ENCODE measurements around the gene ACOT12. TPM values are rescaled to one million over a fixed set of nuclear protein-coding genes. Genes with fewer than 3 reads are reported as not detected.

The ACOT12 gene
- total and polyA plus RNA-seq, 2 experiments from 2014 or later: not detected

DNA sequence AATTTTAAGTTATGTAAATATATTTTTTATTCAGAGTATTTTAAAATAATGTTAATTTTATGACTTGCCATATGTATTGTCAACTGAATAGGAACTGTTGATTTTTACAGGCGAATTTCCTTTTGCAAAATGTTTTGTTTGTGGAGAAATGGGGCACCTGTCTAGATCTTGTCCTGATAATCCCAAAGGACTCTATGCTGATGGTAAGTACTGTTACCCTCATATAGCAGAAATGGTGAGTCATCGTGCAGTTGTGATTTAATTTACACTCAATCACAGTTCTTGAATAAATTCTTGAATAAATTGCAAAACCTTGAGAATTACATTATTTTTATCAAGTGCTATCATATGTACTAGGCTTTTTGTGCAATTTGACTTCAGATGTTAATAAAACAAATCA, 85.1 kb downstream of the ACOT12 start:
- no peak for TF ChIP-seq CTCF (IDR thresholded peaks at IDR 0.05; ENCODE audit: low read depth, low read length)
- Histone ChIP-seq H3K36me3 (peaks cover 31% of the 10 kb centered on the region), H3K4me1 (ENCODE audit: low read depth) (no peaks in the 10 kb centered on the region), H3K27ac (no peak overlapping the region), H3K9me3 (ENCODE audit: low read depth) (no peaks in the 10 kb centered on the region), H3K27me3 (no peaks in the 10 kb centered on the region), H3K4me3 (no peak overlapping the region)
- no peak for DNase-seq (ENCODE audit: low read depth in 1 of 2, low spot score in 1 of 2)

GRCh38 chr5:81305785-81306184, 88.1 kb downstream of the ACOT12 start:
- Histone ChIP-seq H3K27me3 (no peaks in the 10 kb centered on the region), H3K4me1 (ENCODE audit: low read depth) (peaks cover 6% of the 10 kb centered on the region), H3K27ac (no peak overlapping the region), H3K36me3 (peaks cover 7% of the 10 kb centered on the region), H3K9me3 (ENCODE audit: low read depth) (no peaks in the 10 kb centered on the region), H3K4me3 (no peak overlapping the region)
- no peak for DNase-seq (ENCODE audit: low read depth in 1 of 2, low spot score in 1 of 2)
- TF ChIP-seq CTCF (IDR thresholded peaks at IDR 0.05; ENCODE audit: low read depth, low read length): no peak

DNA sequence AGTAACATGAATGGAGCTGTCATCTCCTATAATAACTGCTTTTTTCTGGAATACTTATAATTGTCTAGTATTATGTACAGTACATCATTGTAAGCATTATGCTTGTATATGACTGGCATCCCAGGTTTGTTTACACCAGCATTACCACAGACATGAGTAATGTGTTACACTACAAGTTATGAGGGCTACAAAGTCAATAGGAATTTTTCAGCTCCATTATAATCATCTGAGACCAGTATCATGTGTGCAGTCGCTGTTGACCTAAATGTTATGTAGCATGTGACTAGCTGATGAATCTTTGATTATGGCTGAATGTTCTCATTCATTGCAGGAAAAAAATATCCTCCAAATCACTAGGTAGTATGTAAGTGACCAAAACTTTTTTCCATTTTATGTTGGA, 90.4 kb downstream of the ACOT12 start:
- Histone ChIP-seq H3K27ac (no peak overlapping the region), H3K27me3 (no peaks in the 10 kb centered on the region), H3K36me3 (peaks cover 4% of the 10 kb centered on the region), H3K4me3 (no peak overlapping the region), H3K9me3 (ENCODE audit: low read depth) (no peaks in the 10 kb centered on the region), H3K4me1 (ENCODE audit: low read depth) (peaks cover 11% of the 10 kb centered on the region)
- no peak for TF ChIP-seq CTCF (IDR thresholded peaks at IDR 0.05; ENCODE audit: low read depth, low read length)
- DNase-seq (ENCODE audit: low read depth in 1 of 2, low spot score in 1 of 2): no peak

DNA sequence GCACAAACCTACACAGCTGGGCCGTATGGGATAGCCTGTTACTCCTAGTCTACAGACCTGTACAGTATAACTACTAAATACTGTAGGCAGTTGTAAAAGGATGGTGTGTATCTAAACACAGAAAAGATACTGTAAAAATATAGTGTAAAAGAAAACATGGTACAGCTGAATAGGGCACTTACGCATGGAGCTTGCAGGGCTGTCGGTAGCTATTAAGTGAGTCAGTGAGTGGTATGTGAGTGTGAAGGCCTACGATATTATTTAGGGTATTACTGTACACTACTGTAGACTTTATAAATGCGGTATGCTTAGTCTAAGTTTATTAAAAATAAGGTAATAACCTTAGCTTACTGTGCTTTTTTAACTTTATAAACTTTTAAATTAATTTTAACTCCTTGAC, 91.3 kb downstream of the ACOT12 start:
- peaks cover 4% of the 10 kb centered on the region for H3K36me3 ChIP-seq
- H3K4me3 ChIP-seq: peak overlapping the region; percentile 66
- no peaks in the 10 kb centered on the region for H3K9me3 ChIP-seq (ENCODE audit: low read depth)
- H3K4me1 ChIP-seq (ENCODE audit: low read depth): peaks cover 11% of the 10 kb centered on the region
- no peak for TF ChIP-seq CTCF (IDR thresholded peaks at IDR 0.05; ENCODE audit: low read depth, low read length)
- DNase-seq (ENCODE audit: low read depth in 1 of 2, low spot score in 1 of 2): no peak
- peak overlapping the region; percentile 97 for H3K27ac ChIP-seq
- no peaks in the 10 kb centered on the region for H3K27me3 ChIP-seq

DNA sequence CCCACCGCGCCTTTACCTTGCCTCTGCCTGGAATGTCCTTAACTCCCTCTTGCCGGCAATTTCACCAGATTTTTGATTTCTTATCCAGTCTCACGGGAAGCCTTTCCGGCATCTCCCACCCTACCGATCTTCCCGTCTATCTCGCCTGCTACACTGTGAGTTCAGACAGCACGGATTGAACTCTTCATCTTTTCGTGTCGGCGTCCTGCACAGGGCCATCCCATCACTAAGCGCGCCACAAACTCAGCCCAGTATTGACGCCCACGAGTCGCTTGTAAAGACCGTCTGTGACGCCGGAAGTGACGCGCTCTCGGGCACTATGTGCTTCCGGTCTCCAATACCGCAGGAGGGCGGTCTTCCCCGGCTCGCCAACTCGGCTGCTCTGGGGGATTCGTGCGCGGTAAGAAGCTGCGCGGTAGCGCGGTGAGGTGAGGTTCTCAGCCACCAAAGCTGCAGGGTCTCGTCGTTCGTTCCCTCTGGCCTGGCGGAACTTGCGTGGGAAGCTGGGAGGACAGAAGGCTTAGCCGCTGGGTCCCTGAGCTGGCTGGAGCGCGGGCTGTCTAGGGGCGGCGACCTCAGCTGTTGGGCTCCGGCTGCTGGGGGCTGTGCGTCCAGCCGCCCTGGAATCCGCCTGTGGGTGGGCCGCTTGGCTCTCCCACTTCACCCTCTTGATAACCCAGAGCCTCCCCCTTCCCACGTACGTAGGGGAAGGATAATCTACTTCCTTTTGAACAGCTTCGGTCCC, 92.5 kb downstream of the ACOT12 start, which contains the start of gene ZCCHC9:
ZCCHC9 (plus strand) TSS at position 317 of the 745 bp plus-strand sequence. CDS start 3,171 bp downstream, outside the sequence.
- Histone ChIP-seq H3K27me3 (no peaks in the 10 kb centered on the region), H3K4me3 (peak within 1 kb of the TSS; percentile 66), H3K9me3 (ENCODE audit: low read depth) (no peaks in the 10 kb centered on the region), H3K36me3 (peaks cover 4% of the 10 kb centered on the region), H3K27ac (peak within 1 kb of the TSS; percentile 97), H3K4me1 (ENCODE audit: low read depth) (peaks cover 11% of the 10 kb centered on the region)
- peak; percentile 26 for TF ChIP-seq CTCF (IDR thresholded peaks at IDR 0.05; ENCODE audit: low read depth, low read length)
- peak; percentile 97 to 98 for DNase-seq (ENCODE audit: low read depth in 1 of 2, low spot score in 1 of 2)

Measured in cardiac muscle cell (in vitro differentiated cells and primary cell).